Measurements from ENCODE around the gene TTC29. TPM values are rescaled to one million over a fixed set of nuclear protein-coding genes. Genes with fewer than 3 reads are reported as not detected.

TTC29 gene
- total RNA-seq, 1 donor from 2014 or later, result 0.16 TPM

DNA sequence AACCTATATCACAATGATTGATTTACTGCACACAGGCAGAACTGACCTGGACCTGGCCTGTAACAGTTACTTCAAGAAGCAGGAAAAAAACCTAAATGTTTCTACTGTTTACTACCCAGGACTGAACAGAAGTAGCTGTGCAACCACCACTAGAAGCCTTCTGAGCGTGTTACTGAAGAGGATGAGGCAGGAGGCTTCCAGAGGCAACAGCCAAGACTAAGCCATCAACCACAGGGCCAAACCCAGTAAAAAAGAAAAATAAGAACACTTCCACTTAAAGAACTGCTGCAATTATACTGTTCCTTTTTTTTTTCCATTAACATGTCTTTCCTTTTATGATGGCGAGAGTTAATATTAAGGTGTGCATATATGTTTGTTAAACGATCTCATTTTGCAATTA is 29.4 kb upstream of the TTC29 start:
- no peaks in the 10 kb centered on the region for H3K4me1 Mint-ChIP-seq (ENCODE audit: unreplicated experiment)

DNA sequence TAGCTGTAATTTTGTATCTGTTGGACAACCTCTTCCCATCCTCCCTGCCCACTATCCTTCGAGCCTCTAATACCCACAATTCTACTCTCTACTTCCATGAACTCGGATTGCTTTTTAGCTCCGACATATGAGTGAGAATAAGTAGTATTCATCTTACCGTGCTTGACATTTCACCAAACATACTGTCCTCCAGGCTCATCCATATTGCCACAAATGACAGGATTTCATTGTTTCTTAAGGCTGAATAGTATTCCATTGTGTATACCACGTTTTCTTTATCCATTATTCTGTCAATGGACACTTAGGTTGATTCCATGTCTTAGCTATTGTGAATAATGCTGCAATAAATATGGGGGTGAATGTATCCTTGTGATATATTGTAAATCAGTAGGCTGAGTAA is 26.4 kb upstream of the TTC29 start:
- H3K9me3 Mint-ChIP-seq (ENCODE audit: unreplicated experiment), result no peaks in the 10 kb centered on the region

More for the DNA sequence above, 29.4 kb upstream of the TTC29 start:
- Mint-ChIP-seq H3K27ac (ENCODE audit: unreplicated experiment) (no peak overlapping the region), H3K4me3 (ENCODE audit: unreplicated experiment) (no peak overlapping the region), H3K36me3 (ENCODE audit: unreplicated experiment) (no peaks in the 10 kb centered on the region), H3K9me3 (ENCODE audit: unreplicated experiment) (no peaks in the 10 kb centered on the region), H3K27me3 (ENCODE audit: unreplicated experiment) (peaks cover 19% of the 10 kb centered on the region)
- no peak for DNase-seq (ENCODE audit: extremely low spot score, unreplicated experiment)
- TF ChIP-seq, protein P1, sequence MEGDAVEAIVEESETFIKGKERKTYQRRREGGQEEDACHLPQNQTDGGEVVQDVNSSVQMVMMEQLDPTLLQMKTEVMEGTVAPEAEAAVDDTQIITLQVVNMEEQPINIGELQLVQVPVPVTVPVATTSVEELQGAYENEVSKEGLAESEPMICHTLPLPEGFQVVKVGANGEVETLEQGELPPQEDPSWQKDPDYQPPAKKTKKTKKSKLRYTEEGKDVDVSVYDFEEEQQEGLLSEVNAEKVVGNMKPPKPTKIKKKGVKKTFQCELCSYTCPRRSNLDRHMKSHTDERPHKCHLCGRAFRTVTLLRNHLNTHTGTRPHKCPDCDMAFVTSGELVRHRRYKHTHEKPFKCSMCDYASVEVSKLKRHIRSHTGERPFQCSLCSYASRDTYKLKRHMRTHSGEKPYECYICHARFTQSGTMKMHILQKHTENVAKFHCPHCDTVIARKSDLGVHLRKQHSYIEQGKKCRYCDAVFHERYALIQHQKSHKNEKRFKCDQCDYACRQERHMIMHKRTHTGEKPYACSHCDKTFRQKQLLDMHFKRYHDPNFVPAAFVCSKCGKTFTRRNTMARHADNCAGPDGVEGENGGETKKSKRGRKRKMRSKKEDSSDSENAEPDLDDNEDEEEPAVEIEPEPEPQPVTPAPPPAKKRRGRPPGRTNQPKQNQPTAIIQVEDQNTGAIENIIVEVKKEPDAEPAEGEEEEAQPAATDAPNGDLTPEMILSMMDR (IDR thresholded peaks at IDR 0.05), result no peak

DNA sequence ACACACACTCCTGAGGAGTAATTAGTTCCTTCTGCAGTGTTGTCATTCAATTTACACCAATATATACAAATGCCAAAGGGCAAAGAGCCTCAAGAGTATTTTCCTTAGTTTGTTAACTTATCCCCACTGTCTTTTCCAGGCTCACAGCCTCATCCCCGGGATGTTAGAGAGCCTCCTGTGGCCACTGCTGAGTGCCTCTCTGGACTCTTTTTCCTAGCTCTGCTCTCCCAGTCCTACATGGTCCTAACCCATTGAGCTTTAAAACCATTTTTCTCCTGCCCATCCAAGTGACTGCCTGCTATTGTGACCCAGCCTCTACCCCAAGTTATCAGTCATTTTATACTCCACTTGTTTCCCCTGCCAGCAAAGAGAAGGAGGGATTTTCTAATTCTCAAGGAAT is 23.5 kb upstream of the TTC29 start:
- TF ChIP-seq, protein P1 (IDR thresholded peaks at IDR 0.05), result no peak
- no peaks in the 10 kb centered on the region for H3K9me3 Mint-ChIP-seq (ENCODE audit: unreplicated experiment)
- H3K4me3 Mint-ChIP-seq (ENCODE audit: unreplicated experiment), result no peak overlapping the region
- no peaks in the 10 kb centered on the region for H3K36me3 Mint-ChIP-seq (ENCODE audit: unreplicated experiment)
- H3K27me3 Mint-ChIP-seq (ENCODE audit: unreplicated experiment), result peaks cover 31% of the 10 kb centered on the region
- H3K27ac Mint-ChIP-seq (ENCODE audit: unreplicated experiment), result no peak overlapping the region
- no peak for DNase-seq (ENCODE audit: extremely low spot score, unreplicated experiment)
- no peaks in the 10 kb centered on the region for H3K4me1 Mint-ChIP-seq (ENCODE audit: unreplicated experiment)

More for the DNA sequence above, 26.4 kb upstream of the TTC29 start:
- Mint-ChIP-seq H3K27me3 (ENCODE audit: unreplicated experiment) (peaks cover 34% of the 10 kb centered on the region), H3K4me3 (ENCODE audit: unreplicated experiment) (no peak overlapping the region), H3K4me1 (ENCODE audit: unreplicated experiment) (no peaks in the 10 kb centered on the region), H3K36me3 (ENCODE audit: unreplicated experiment) (no peaks in the 10 kb centered on the region), H3K27ac (ENCODE audit: unreplicated experiment) (no peak overlapping the region)
- TF ChIP-seq, protein P1 (IDR thresholded peaks at IDR 0.05), result no peak
- no peak for DNase-seq (ENCODE audit: extremely low spot score, unreplicated experiment)

DNA sequence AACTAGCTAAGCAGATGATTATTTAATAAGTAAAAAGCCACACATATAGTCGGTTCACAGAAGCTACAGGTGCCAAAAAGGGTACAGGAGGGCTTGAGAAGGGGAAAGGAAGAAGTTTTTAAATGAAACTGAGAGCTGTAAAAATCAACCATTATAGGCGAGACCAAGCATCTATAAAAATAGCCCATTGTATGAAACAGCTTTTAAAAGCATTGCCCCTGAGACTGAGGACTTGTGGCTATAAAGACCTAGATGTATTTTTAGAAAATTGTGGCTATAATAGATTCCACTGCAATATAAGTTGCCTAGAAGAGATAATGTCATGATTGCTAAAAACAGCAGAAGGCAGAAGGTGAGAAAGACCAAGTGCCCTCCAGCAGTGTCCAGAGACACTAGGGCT is 15.0 kb upstream of the TTC29 start:
- peaks cover 6% of the 10 kb centered on the region for H3K4me1 Mint-ChIP-seq (ENCODE audit: unreplicated experiment)
- DNase-seq (ENCODE audit: extremely low spot score, unreplicated experiment), result no peak
- TF ChIP-seq, protein P1 (IDR thresholded peaks at IDR 0.05), result no peak
- no peaks in the 10 kb centered on the region for H3K9me3 Mint-ChIP-seq (ENCODE audit: unreplicated experiment)
- no peak overlapping the region for H3K27ac Mint-ChIP-seq (ENCODE audit: unreplicated experiment)
- H3K4me3 Mint-ChIP-seq (ENCODE audit: unreplicated experiment), result no peak overlapping the region
- H3K27me3 Mint-ChIP-seq (ENCODE audit: unreplicated experiment), result peaks cover 16% of the 10 kb centered on the region
- no peaks in the 10 kb centered on the region for H3K36me3 Mint-ChIP-seq (ENCODE audit: unreplicated experiment)

DNA sequence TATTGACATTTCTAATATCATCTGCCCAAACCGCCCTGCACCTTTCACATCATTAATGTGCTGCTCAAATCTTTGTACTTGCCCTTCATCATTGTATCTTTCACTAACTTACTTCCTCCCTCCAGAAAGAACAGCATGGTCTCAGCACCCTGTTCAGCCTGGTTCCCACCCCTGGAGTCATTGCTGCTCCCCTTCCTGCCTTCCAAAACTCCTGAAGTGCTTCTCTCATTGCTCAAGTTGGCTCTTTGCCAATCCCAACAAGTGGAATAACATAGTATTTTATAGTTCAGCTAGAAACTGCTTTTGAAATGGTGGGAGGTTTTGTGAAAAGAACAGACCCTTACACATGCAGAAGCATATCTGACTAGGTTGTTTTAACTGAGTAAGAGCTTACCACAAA is 14.0 kb upstream of the TTC29 start:
- Mint-ChIP-seq H3K9me3 (ENCODE audit: unreplicated experiment) (no peaks in the 10 kb centered on the region), H3K4me3 (ENCODE audit: unreplicated experiment) (no peak overlapping the region), H3K36me3 (ENCODE audit: unreplicated experiment) (no peaks in the 10 kb centered on the region), H3K27me3 (ENCODE audit: unreplicated experiment) (peaks cover 24% of the 10 kb centered on the region), H3K4me1 (ENCODE audit: unreplicated experiment) (peaks cover 6% of the 10 kb centered on the region), H3K27ac (ENCODE audit: unreplicated experiment) (no peak overlapping the region)
- no peak for DNase-seq (ENCODE audit: extremely low spot score, unreplicated experiment)
- TF ChIP-seq, protein P1 (IDR thresholded peaks at IDR 0.05), result no peak
